Erythroblast (primary cell): ENCODE measurements around the gene CREBRF.

Source experiments
- GATA1 ChIP-seq: IDR thresholded peaks from 2 replicates; pipeline ENCODE4 v1.6.1; 2011; ENCODE audit warnings: low read depth, mild to moderate bottlenecking, control low read depth, low read length, moderate library complexity
- POLR2A ChIP-seq: IDR thresholded peaks from 2 replicates; pipeline ENCODE4 v1.6.1; 2011; ENCODE audit warnings: mild to moderate bottlenecking, low read length

DNA sequence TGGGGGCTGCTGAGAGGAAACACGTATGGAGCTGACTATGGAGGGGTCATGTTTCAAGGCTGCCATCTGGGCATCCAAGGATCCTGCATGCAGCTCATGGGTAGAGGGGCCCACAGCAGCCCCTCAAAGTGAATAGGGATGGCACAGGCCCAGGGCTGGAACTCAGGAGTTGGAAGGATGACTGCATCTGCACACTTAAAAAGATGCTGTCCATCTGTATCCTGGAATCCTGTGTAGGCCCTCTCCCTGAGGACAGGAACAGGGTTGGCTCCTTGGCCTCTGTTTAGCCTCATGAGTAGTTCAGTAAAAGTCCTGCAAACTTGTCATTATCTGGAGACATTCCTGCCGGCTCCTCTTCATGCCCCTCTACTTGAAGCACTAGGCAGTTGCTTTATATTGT, 92.2 kb downstream of the CREBRF start:
- TF ChIP-seq POLR2A (no peak), GATA1 (no peak)
